Body of pancreas (tissue), 4 donors: ENCODE data around the gene RNF213. TPM values are rescaled to one million over a fixed set of nuclear protein-coding genes. Genes with fewer than 3 reads are reported as not detected.

Experiments used
- ATAC-seq: fragments of 150-250 bp; one replicate; pipeline ENCODE4 v1.9.1; 2016
- DNase-seq, 4 donors: peaks; one replicate each; pipeline ENCODE4 v3.0.0-alpha.2; 2019
- H3K27ac ChIP-seq, 4 donors: fragments of 200-600 bp; sonication (generic); 1 replicate in 3 of 4; 2 replicates in 1 of 4; pipeline versions ENCODE4 v1.5.1 to v1.6.1; 2016 to 2019; ENCODE audit warnings: mild to moderate bottlenecking in 1 of 4, mixed read lengths in 1 of 4, moderate library complexity in 1 of 4
- H3K27me3 ChIP-seq, 2 donors: fragments of 200-600 bp; sonication (generic); one replicate each; pipeline ENCODE4 v1.6.0; 2016; ENCODE audit warnings: mild to moderate bottlenecking in 1 of 2
- H3K36me3 ChIP-seq, 2 donors: fragments of 200-600 bp; sonication (generic); replicated peaks in 1 of 2; 2 replicates each; pipeline ENCODE4 v1.5.1; 2016; ENCODE audit warnings: low read depth in 2 of 2; ENCODE audit not compliant: insufficient read depth in 1 of 2
- H3K4me1 ChIP-seq: fragments of 200-600 bp; sonication (generic); one replicate; pipeline ENCODE4 v1.6.0; 2016
- H3K4me3 ChIP-seq, 2 donors: fragments of 200-600 bp; sonication (generic); 1 replicate in 1 of 2; 2 replicates in 1 of 2; pipeline ENCODE4 v1.5.1; 2016 to 2019
- H3K9me3 ChIP-seq, 3 donors: fragments of 200-600 bp; sonication (generic); 1 replicate in 2 of 3; 2 replicates in 1 of 3; pipeline ENCODE4 v1.5.1; 2016
- CTCF ChIP-seq, 7 experiments: fragments of 450-650 bp in 4 of 7; fragments of 200-600 bp in 3 of 7; sonication (generic) in 3 of 7; IDR thresholded peaks; one replicate each; pipeline ENCODE4 v1.5.1; 2016 to 2019; ENCODE audit warnings: antibody characterized with exemption in 7 of 7
- POLR2A ChIP-seq, 3 donors: fragments of 450-650 bp; IDR thresholded peaks; one replicate each; pipeline ENCODE4 v1.6.1; 2016; ENCODE audit warnings: antibody characterized with exemption in 3 of 3, mild to moderate bottlenecking in 2 of 3
- WGBS, 2 donors: methylation state at CpG; one replicate each; pipeline ENCODE4 v1.1.5; 2017; 5-methylcytosine and 5-hydroxymethylcytosine counted together
- intact Hi-C: fragments of 100-400 bp; cut with DNase I; formaldehyde crosslinking; loops from one replicate; pipeline ENCODE4 v1.15.1; 2023
- total RNA-seq, 2 donors: library from RNA; depleted of rRNA; stranded (reverse); fragments of >200 nt; gene quantifications; one replicate each; pipeline ENCODE4 v1.1.0, GENCODE V29; 2016

The RNF213 gene
- total RNA-seq, 2 donors from 2014 or later: 60.7 to 69.5 TPM

GRCh38 chr17:80228477-80228876 lies 32.2 kb upstream of the RNF213 start:
- 88 to 94% methylated on average over 14 of the region's 14 CpGs for WGBS, 2 donors
- H3K4me3 ChIP-seq: no peak overlapping the region
- ATAC-seq: no peak

GRCh38 chr17:80229011-80229410 lies 31.6 kb upstream of the RNF213 start:
- intact Hi-C loops: no loop called here
- WGBS, 2 donors: 82 to 89% methylated on average over 2 to 4 of the region's 4 CpGs
- TF ChIP-seq CTCF (IDR thresholded peaks at IDR 0.05) (no peak), POLR2A (IDR thresholded peaks at IDR 0.05) (no peak)

More at GRCh38 chr17:80228477-80228876, 32.2 kb upstream of the RNF213 start:
- H3K4me1 ChIP-seq: no peaks in the 10 kb centered on the region
- no peaks in the 10 kb centered on the region for H3K27me3 ChIP-seq
- H3K36me3 ChIP-seq: peaks cover 0 to 3% of the 10 kb centered on the region in 2 donors
- no peak for DNase-seq
- no peak overlapping the region for H3K27ac ChIP-seq
- H3K9me3 ChIP-seq: peaks cover 0 to 3% (median 0%) of the 10 kb centered on the region in 3 donors
- intact Hi-C loops: no loop called here
- no peak for TF ChIP-seq CTCF (IDR thresholded peaks at IDR 0.05)
- no peak for TF ChIP-seq POLR2A (IDR thresholded peaks at IDR 0.05)

DNA sequence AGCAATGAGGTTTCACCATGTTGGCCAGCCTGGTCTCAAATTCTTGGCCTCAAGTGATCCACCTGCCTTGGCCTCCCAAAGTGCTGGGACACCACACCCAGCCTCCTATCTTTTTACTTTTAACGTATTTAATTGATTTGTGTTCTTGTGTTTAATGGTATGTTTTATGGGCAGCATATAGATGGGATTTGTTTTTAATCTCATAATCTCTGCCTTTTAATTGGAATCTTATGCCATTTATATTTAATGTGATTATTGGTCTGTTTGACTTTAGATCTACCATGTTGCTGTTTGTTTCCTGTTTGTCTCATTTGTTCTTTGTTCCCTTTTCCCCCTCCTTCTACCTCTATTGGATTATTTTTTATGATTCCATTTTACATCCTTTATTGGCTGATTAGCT lies 28.2 kb upstream of the RNF213 start:
- Histone ChIP-seq H3K36me3 (peaks cover 0 to 3% of the 10 kb centered on the region in 2 donors), H3K4me3 (no peak overlapping the region), H3K9me3 (peaks cover 0 to 4% (median 0%) of the 10 kb centered on the region in 3 donors), H3K27ac (no peak overlapping the region), H3K27me3 (no peaks in the 10 kb centered on the region), H3K4me1 (no peaks in the 10 kb centered on the region)
- DNase-seq (no peak), ATAC-seq (no peak)
- TF ChIP-seq CTCF (IDR thresholded peaks at IDR 0.05) (no peak), POLR2A (IDR thresholded peaks at IDR 0.05) (no peak)
- 90 to 94% methylated on average over 1 of the region's 1 CpG for WGBS, 2 donors
- intact Hi-C loops: no loop called here

More at GRCh38 chr17:80229011-80229410, 31.6 kb upstream of the RNF213 start:
- no peak for DNase-seq
- Histone ChIP-seq H3K9me3 (peaks cover 0 to 4% (median 0%) of the 10 kb centered on the region in 3 donors), H3K36me3 (peaks cover 0 to 3% of the 10 kb centered on the region in 2 donors), H3K27ac (no peak overlapping the region), H3K4me3 (no peak overlapping the region), H3K4me1 (no peaks in the 10 kb centered on the region), H3K27me3 (no peaks in the 10 kb centered on the region)
- ATAC-seq: no peak

DNA sequence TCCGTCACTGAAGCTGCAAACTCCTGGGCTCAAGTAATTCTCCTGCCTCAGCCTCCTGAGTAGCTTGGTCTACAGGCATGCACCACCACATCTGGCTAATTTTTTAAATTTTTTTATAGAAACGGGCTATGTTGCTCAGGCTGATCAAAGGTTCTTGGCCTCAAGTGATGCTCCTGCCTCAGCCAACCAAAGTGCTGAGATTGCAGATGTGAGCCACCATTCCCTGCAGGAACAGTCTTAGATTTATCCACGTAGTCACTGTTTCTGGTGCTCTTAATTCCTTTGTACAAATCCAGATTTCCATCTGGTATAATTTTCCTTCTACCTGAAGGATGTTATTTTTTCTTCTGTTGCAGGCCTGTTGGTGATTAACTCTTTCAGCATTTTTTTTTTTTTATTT lies 27.4 kb upstream of the RNF213 start:
- Histone ChIP-seq H3K9me3 (peaks cover 0 to 4% (median 0%) of the 10 kb centered on the region in 3 donors), H3K4me1 (no peaks in the 10 kb centered on the region), H3K27ac (no peak overlapping the region), H3K27me3 (no peaks in the 10 kb centered on the region), H3K36me3 (peaks cover 0 to 7% of the 10 kb centered on the region in 2 donors), H3K4me3 (no peak overlapping the region)
- TF ChIP-seq CTCF (IDR thresholded peaks at IDR 0.05) (no peak), POLR2A (IDR thresholded peaks at IDR 0.05) (no peak)
- WGBS, 2 donors: 94 to 96% methylated on average over 3 of the region's 3 CpGs
- intact Hi-C loops: no loop called here
- ATAC-seq: no peak
- no peak for DNase-seq

DNA sequence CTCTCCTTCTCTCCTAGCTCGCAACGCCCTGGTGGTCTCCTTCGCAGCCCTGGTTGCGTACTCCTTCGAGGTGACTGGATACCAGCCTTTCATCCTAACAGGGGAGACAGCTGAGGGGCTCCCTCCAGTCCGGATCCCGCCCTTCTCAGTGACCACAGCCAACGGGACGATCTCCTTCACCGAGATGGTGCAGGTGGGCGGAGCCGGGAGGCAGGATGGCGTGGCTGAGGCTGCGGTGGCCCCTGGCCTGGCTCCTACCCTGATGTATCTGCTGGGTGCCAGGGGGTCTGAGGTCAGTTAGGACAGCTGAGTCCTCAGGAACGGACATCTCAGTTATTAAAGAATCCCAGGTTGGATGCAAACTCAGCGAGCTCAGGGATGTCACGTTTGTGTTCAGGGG lies 23.7 kb upstream of the RNF213 start:
- DNase-seq (no peak), ATAC-seq (no peak)
- 84 to 90% methylated on average over 2 to 17 of the region's 17 CpGs for WGBS, 2 donors
- Histone ChIP-seq H3K36me3 (peaks cover 0 to 9% of the 10 kb centered on the region in 2 donors), H3K4me3 (no peak overlapping the region), H3K27ac (no peak overlapping the region), H3K27me3 (no peaks in the 10 kb centered on the region), H3K4me1 (no peaks in the 10 kb centered on the region), H3K9me3 (peaks cover 0 to 4% (median 0%) of the 10 kb centered on the region in 3 donors)
- intact Hi-C loops: no loop called here
- TF ChIP-seq POLR2A (IDR thresholded peaks at IDR 0.05) (no peak), CTCF (IDR thresholded peaks at IDR 0.05) (no peak)
